ENCODE results near the gene TTC33.
A peak's percentile ranks its signal among the peaks of the same experiment; 100 is the strongest.
"Not testable (repeated sequence)": the region's sequence is repeated elsewhere in the genome, so short reads cannot be mapped to it uniquely, and the experiment has no call there.

Gene TTC33

GRCh38 chr5:40716590-40716989 lies 39.2 kb downstream of the TTC33 start:
- no peak for DNase-seq (ENCODE audit: low read depth)

- peak; percentile 14 for DNase-seq (ENCODE audit: low read depth)
Measured at GRCh38 chr5:40716000-40716399, 39.8 kb downstream of the TTC33 start.

GRCh38 chr5:40714001-40714400 lies 41.8 kb downstream of the TTC33 start:
- DNase-seq (ENCODE audit: low read depth) = no peak

- not testable (repeated sequence) for DNase-seq (ENCODE audit: low read depth)
Measured at GRCh38 chr5:40710575-40710974, 45.2 kb downstream of the TTC33 start.

- not testable (repeated sequence) for DNase-seq (ENCODE audit: low read depth)
Measured at GRCh38 chr5:40705484-40705883, 50.3 kb downstream of the TTC33 start.

- DNase-seq (ENCODE audit: low read depth) = not testable (repeated sequence)
Measured at GRCh38 chr5:40702027-40702426, 53.7 kb downstream of the TTC33 start.

GRCh38 chr5:40700116-40700782 lies 55.5 kb downstream of the TTC33 start:
- no peak for DNase-seq (ENCODE audit: low read depth)

GRCh38 chr5:40694433-40694832 lies 61.3 kb downstream of the TTC33 start:
- DNase-seq (ENCODE audit: low read depth) = no peak

- no peak for DNase-seq (ENCODE audit: low read depth)
Measured at GRCh38 chr5:40691894-40692293, 63.9 kb downstream of the TTC33 start.

- no peak for DNase-seq (ENCODE audit: low read depth)
Measured at GRCh38 chr5:40690267-40690666, 65.5 kb downstream of the TTC33 start.

- peak; percentile 94 for DNase-seq (ENCODE audit: low read depth)
Measured at GRCh38 chr5:40689438-40689837, 66.3 kb downstream of the TTC33 start.

GRCh38 chr5:40688996-40689395 lies 66.8 kb downstream of the TTC33 start:
- no peak for DNase-seq (ENCODE audit: low read depth)

GRCh38 chr5:40688127-40688761 lies 67.5 kb downstream of the TTC33 start:
- DNase-seq (ENCODE audit: low read depth) = peak; percentile 85

GRCh38 chr5:40687321-40687720 lies 68.4 kb downstream of the TTC33 start:
- no peak for DNase-seq (ENCODE audit: low read depth)

- DNase-seq (ENCODE audit: low read depth) = no peak
Measured at GRCh38 chr5:40685976-40686486, 69.7 kb downstream of the TTC33 start.

- DNase-seq (ENCODE audit: low read depth) = no peak
Measured at GRCh38 chr5:40685193-40685592, 70.6 kb downstream of the TTC33 start.

GRCh38 chr5:40683305-40683704 lies 72.5 kb downstream of the TTC33 start:
- no peak for DNase-seq (ENCODE audit: low read depth)

GRCh38 chr5:40682154-40683017 lies 73.4 kb downstream of the TTC33 start:
- DNase-seq (ENCODE audit: low read depth) = no peak

GRCh38 chr5:40681363-40682153 lies 74.2 kb downstream of the TTC33 start:
- no peak for DNase-seq (ENCODE audit: low read depth)

GRCh38 chr5:40680741-40681362 lies 74.9 kb downstream of the TTC33 start:
- no peak for DNase-seq (ENCODE audit: low read depth)

GRCh38 chr5:40679913-40680681 lies 75.7 kb downstream of the TTC33 start, which contains the start of gene PTGER4:
TSS of gene PTGER4 (plus strand) at chr5:40679915. CDS start at chr5:40680994, 1,079 bp downstream.
- no peak for DNase-seq (ENCODE audit: low read depth)
